Measurements from ENCODE around the gene MRGPRX2.

Gene MRGPRX2

GRCh38 chr11:19102521-19102900, 42.0 kb upstream of the MRGPRX2 start:
- peaks cover 0 to 4% of the 10 kb centered on the region in 2 donors for H3K9me3 ChIP-seq (replicated peaks in 1 of 2; ENCODE audit: control insufficient read depth in 2 of 2, insufficient read depth in 1 of 2, low read depth in 1 of 2, low read length in 2 of 2)
- no peak overlapping the region for H3K4ac ChIP-seq (ENCODE audit: low read length)
- DNase-seq (ENCODE audit: low spot score): no peak
- H2AFZ ChIP-seq (ENCODE audit: low read length): no peak overlapping the region
- H3K79me1 ChIP-seq (ENCODE audit: low read depth, low read length): no peaks in the 10 kb centered on the region
- no peaks in the 10 kb centered on the region for H3K36me3 ChIP-seq (replicated peaks in 1 of 2; ENCODE audit: control insufficient read depth in 2 of 2, insufficient read depth in 2 of 2, low read length in 2 of 2)
- no peak overlapping the region for H2BK15ac ChIP-seq (ENCODE audit: low read length)
- no peak overlapping the region for H2BK12ac ChIP-seq (ENCODE audit: low read length)
- H4K91ac ChIP-seq (ENCODE audit: low read depth, low read length, poor library complexity): no peak overlapping the region
- no peak overlapping the region for H4K8ac ChIP-seq (ENCODE audit: low read depth, low read length)
- no peak overlapping the region for H3K27ac ChIP-seq (replicated peaks; ENCODE audit: low read length)
- H2AK5ac ChIP-seq (ENCODE audit: low read depth, low read length): no peak overlapping the region
- no peak overlapping the region for H3K4me2 ChIP-seq (ENCODE audit: insufficient read depth, low read length, poor library complexity, severe bottlenecking)
- no peak overlapping the region for H3K14ac ChIP-seq (ENCODE audit: low read length)
- H3K4me3 ChIP-seq (ENCODE audit: low read length in 2 of 2): no peak overlapping the region
- no peak overlapping the region for H2BK120ac ChIP-seq (ENCODE audit: low read depth, low read length)
- H3K18ac ChIP-seq (ENCODE audit: low read length): no peak overlapping the region
- no peak overlapping the region for H3K9ac ChIP-seq (ENCODE audit: low read depth, low read length, poor library complexity)
- H3K23ac ChIP-seq (ENCODE audit: low read depth, low read length, poor library complexity): no peak overlapping the region
- WGBS, 2 donors (ENCODE audit: extremely low coverage in 2 of 2, insufficient read length in 2 of 2, insufficient replicate concordance in 1 of 2): no CpG with 5 or more reads among the region's 1 CpG
- H3K27me3 ChIP-seq (ENCODE audit: control insufficient read depth in 3 of 3, insufficient read depth in 3 of 3, low read depth in 1 of 3, low read length in 3 of 3): peaks cover 0 to 59% (median 0%) of the 10 kb centered on the region in 3 experiments
- no peaks in the 10 kb centered on the region for H3K4me1 ChIP-seq (ENCODE audit: control insufficient read depth in 2 of 2, insufficient read depth in 1 of 2, low read depth in 1 of 2, low read length in 2 of 2)
- no peak overlapping the region for H2BK5ac ChIP-seq (ENCODE audit: low read length)

DNA sequence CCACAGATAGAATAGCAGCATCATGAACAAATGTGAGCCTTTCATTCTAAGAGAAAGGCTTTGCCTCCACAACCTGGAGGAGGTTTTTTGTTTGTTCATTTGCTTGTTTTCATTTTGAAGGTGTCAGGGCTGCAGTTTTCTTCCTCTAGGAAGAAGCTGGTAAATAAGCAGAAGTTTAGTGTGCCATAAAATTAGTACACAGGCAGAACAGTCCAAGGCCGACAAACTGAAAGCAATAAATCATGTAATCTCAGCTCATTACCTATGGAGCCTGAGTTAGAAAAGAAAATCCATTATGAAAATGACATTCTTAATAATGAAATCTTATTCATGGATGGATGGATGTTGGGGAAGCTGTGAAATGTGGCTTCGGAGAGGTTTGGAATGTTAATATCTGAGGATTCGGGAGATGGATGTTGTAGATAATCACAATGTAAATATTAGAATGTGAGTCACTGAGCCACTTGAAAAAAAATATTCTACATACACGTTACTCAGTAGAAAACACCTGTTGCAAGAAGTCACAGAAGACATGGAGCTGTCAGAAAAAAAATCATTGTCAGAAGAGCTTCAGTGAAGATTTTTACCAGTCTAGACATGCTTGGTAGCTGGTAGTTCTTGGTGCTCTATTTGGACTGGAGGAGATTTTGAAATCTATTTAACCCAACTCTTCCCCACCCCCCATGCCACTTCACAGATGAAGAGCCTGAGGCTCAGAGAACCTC, 41.4 kb upstream of the MRGPRX2 start:
- Histone ChIP-seq H2BK15ac (ENCODE audit: low read length) (no peak overlapping the region), H4K8ac (ENCODE audit: low read depth, low read length) (no peak overlapping the region), H3K27me3 (ENCODE audit: control insufficient read depth in 3 of 3, insufficient read depth in 3 of 3, low read depth in 1 of 3, low read length in 3 of 3) (peaks cover 0 to 58% (median 0%) of the 10 kb centered on the region in 3 experiments), H3K9ac (ENCODE audit: low read depth, low read length, poor library complexity) (no peak overlapping the region), H3K18ac (ENCODE audit: low read length) (no peak overlapping the region), H3K9me3 (replicated peaks in 1 of 2; ENCODE audit: control insufficient read depth in 2 of 2, insufficient read depth in 1 of 2, low read depth in 1 of 2, low read length in 2 of 2) (peaks cover 0 to 4% of the 10 kb centered on the region in 2 donors), H2BK5ac (ENCODE audit: low read length) (no peak overlapping the region), H3K4me1 (ENCODE audit: control insufficient read depth in 2 of 2, insufficient read depth in 1 of 2, low read depth in 1 of 2, low read length in 2 of 2) (no peaks in the 10 kb centered on the region), H2AK5ac (ENCODE audit: low read depth, low read length) (no peak overlapping the region), H3K79me1 (ENCODE audit: low read depth, low read length) (no peaks in the 10 kb centered on the region), H2BK120ac (ENCODE audit: low read depth, low read length) (no peak overlapping the region), H3K4me3 (ENCODE audit: low read length in 2 of 2) (no peak overlapping the region), H3K23ac (ENCODE audit: low read depth, low read length, poor library complexity) (no peak overlapping the region), H3K36me3 (replicated peaks in 1 of 2; ENCODE audit: control insufficient read depth in 2 of 2, insufficient read depth in 2 of 2, low read length in 2 of 2) (no peaks in the 10 kb centered on the region), H3K4me2 (ENCODE audit: insufficient read depth, low read length, poor library complexity, severe bottlenecking) (no peak overlapping the region), H3K14ac (ENCODE audit: low read length) (no peak overlapping the region), H3K27ac (replicated peaks; ENCODE audit: low read length) (no peak overlapping the region), H3K4ac (ENCODE audit: low read length) (no peak overlapping the region), H4K91ac (ENCODE audit: low read depth, low read length, poor library complexity) (no peak overlapping the region), H2AFZ (ENCODE audit: low read length) (no peak overlapping the region), H2BK12ac (ENCODE audit: low read length) (no peak overlapping the region)
- DNase-seq (ENCODE audit: low spot score): no peak
- WGBS, 2 donors (ENCODE audit: extremely low coverage in 2 of 2, insufficient read length in 2 of 2, insufficient replicate concordance in 1 of 2): 100% methylated on average over 2 of the region's 4 CpGs; no CpG with 5 or more reads in 1 of the 2 donors

GRCh38 chr11:19100885-19101284, 40.4 kb upstream of the MRGPRX2 start:
- Histone ChIP-seq H3K27me3 (ENCODE audit: control insufficient read depth in 3 of 3, insufficient read depth in 3 of 3, low read depth in 1 of 3, low read length in 3 of 3) (peaks cover 0 to 56% (median 0%) of the 10 kb centered on the region in 3 experiments), H3K14ac (ENCODE audit: low read length) (no peak overlapping the region), H3K79me1 (ENCODE audit: low read depth, low read length) (no peaks in the 10 kb centered on the region), H2BK15ac (ENCODE audit: low read length) (no peak overlapping the region), H3K4me2 (ENCODE audit: insufficient read depth, low read length, poor library complexity, severe bottlenecking) (no peak overlapping the region), H4K91ac (ENCODE audit: low read depth, low read length, poor library complexity) (no peak overlapping the region), H3K27ac (replicated peaks; ENCODE audit: low read length) (no peak overlapping the region), H3K36me3 (replicated peaks in 1 of 2; ENCODE audit: control insufficient read depth in 2 of 2, insufficient read depth in 2 of 2, low read length in 2 of 2) (no peaks in the 10 kb centered on the region), H2BK12ac (ENCODE audit: low read length) (no peak overlapping the region), H3K9me3 (replicated peaks in 1 of 2; ENCODE audit: control insufficient read depth in 2 of 2, insufficient read depth in 1 of 2, low read depth in 1 of 2, low read length in 2 of 2) (peaks cover 0 to 4% of the 10 kb centered on the region in 2 donors), H4K8ac (ENCODE audit: low read depth, low read length) (no peak overlapping the region), H3K9ac (ENCODE audit: low read depth, low read length, poor library complexity) (no peak overlapping the region), H3K4ac (ENCODE audit: low read length) (no peak overlapping the region), H2BK5ac (ENCODE audit: low read length) (no peak overlapping the region), H3K4me3 (ENCODE audit: low read length in 2 of 2) (no peak overlapping the region), H2AK5ac (ENCODE audit: low read depth, low read length) (no peak overlapping the region), H2BK120ac (ENCODE audit: low read depth, low read length) (no peak overlapping the region), H2AFZ (ENCODE audit: low read length) (no peak overlapping the region), H3K18ac (ENCODE audit: low read length) (no peak overlapping the region), H3K4me1 (ENCODE audit: control insufficient read depth in 2 of 2, insufficient read depth in 1 of 2, low read depth in 1 of 2, low read length in 2 of 2) (no peaks in the 10 kb centered on the region), H3K23ac (ENCODE audit: low read depth, low read length, poor library complexity) (no peak overlapping the region)
- WGBS, 2 donors (ENCODE audit: extremely low coverage in 2 of 2, insufficient read length in 2 of 2, insufficient replicate concordance in 1 of 2): no CpG with 5 or more reads among the region's 4 CpGs
- DNase-seq (ENCODE audit: low spot score): no peak

DNA sequence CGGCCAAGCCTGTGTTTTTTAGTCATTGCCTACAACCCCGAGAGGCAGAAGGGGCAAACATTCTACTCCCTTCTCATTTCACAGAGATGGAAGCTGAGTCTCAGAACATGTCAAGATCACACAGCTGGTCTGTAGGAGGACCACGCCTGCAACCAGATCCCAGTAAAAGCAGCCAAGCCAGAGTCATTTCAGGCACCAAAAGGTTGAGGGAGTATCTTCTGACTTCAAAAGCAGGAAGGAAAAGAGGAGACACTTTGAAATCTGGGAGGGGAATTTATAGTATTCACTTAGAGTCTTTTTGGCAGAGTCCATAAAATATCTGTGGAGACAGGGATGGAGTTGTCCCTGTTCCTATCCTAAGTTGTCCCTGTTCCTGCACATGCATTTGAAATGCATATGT, 38.6 kb upstream of the MRGPRX2 start:
- Histone ChIP-seq H3K14ac (ENCODE audit: low read length) (no peak overlapping the region), H2BK5ac (ENCODE audit: low read length) (no peak overlapping the region), H3K27me3 (ENCODE audit: control insufficient read depth in 3 of 3, insufficient read depth in 3 of 3, low read depth in 1 of 3, low read length in 3 of 3) (peaks cover 0 to 45% (median 0%) of the 10 kb centered on the region in 3 experiments), H2BK120ac (ENCODE audit: low read depth, low read length) (no peak overlapping the region), H3K4ac (ENCODE audit: low read length) (no peak overlapping the region), H3K9ac (ENCODE audit: low read depth, low read length, poor library complexity) (no peak overlapping the region), H3K79me1 (ENCODE audit: low read depth, low read length) (no peaks in the 10 kb centered on the region), H3K27ac (replicated peaks; ENCODE audit: low read length) (no peak overlapping the region), H4K8ac (ENCODE audit: low read depth, low read length) (no peak overlapping the region), H2AK5ac (ENCODE audit: low read depth, low read length) (no peak overlapping the region), H2BK15ac (ENCODE audit: low read length) (no peak overlapping the region), H2AFZ (ENCODE audit: low read length) (no peak overlapping the region), H3K23ac (ENCODE audit: low read depth, low read length, poor library complexity) (no peak overlapping the region), H3K4me2 (ENCODE audit: insufficient read depth, low read length, poor library complexity, severe bottlenecking) (no peak overlapping the region), H4K91ac (ENCODE audit: low read depth, low read length, poor library complexity) (no peak overlapping the region), H3K4me3 (ENCODE audit: low read length in 2 of 2) (no peak overlapping the region), H2BK12ac (ENCODE audit: low read length) (no peak overlapping the region), H3K4me1 (ENCODE audit: control insufficient read depth in 2 of 2, insufficient read depth in 1 of 2, low read depth in 1 of 2, low read length in 2 of 2) (no peaks in the 10 kb centered on the region), H3K9me3 (replicated peaks in 1 of 2; ENCODE audit: control insufficient read depth in 2 of 2, insufficient read depth in 1 of 2, low read depth in 1 of 2, low read length in 2 of 2) (peaks cover 0 to 4% of the 10 kb centered on the region in 2 donors), H3K36me3 (replicated peaks in 1 of 2; ENCODE audit: control insufficient read depth in 2 of 2, insufficient read depth in 2 of 2, low read length in 2 of 2) (no peaks in the 10 kb centered on the region), H3K18ac (ENCODE audit: low read length) (no peak overlapping the region)
- no peak for DNase-seq (ENCODE audit: low spot score)
- WGBS, 2 donors (ENCODE audit: extremely low coverage in 2 of 2, insufficient read length in 2 of 2, insufficient replicate concordance in 1 of 2): no CpG with 5 or more reads among the region's 3 CpGs

All from neuronal stem cell (in vitro differentiated cells).